ENCODE data around the gene NOTCH2.
"Not testable (repeated sequence)": the region's sequence is repeated elsewhere in the genome, so short reads cannot be mapped to it uniquely, and the experiment has no call there.

NOTCH2 gene

GRCh38 chr1:119981986-119982815 lies 87.3 kb downstream of the NOTCH2 start:
- Histone ChIP-seq H3K4me1 (ENCODE audit: control insufficient read depth, insufficient read depth, low read length) (no peaks in the 10 kb centered on the region), H3K27me3 (ENCODE audit: control insufficient read depth, insufficient read depth, low read length) (no peaks in the 10 kb centered on the region), H3K4me3 (ENCODE audit: low read depth, low read length) (no peak overlapping the region), H3K9me3 (ENCODE audit: control insufficient read depth, insufficient read depth, low read length) (no peaks in the 10 kb centered on the region), H3K36me3 (ENCODE audit: control insufficient read depth, insufficient read depth, low read length) (no peaks in the 10 kb centered on the region), H3K9ac (ENCODE audit: low read depth, low read length) (no peak overlapping the region)

- no peak overlapping the region for H3K4me3 ChIP-seq (ENCODE audit: low read depth, low read length)
- H3K9ac ChIP-seq (ENCODE audit: low read depth, low read length): no peak overlapping the region
- H3K36me3 ChIP-seq (ENCODE audit: control insufficient read depth, insufficient read depth, low read length): no peaks in the 10 kb centered on the region
- no peaks in the 10 kb centered on the region for H3K4me1 ChIP-seq (ENCODE audit: control insufficient read depth, insufficient read depth, low read length)
- H3K27me3 ChIP-seq (ENCODE audit: control insufficient read depth, insufficient read depth, low read length): no peaks in the 10 kb centered on the region
- no peaks in the 10 kb centered on the region for H3K9me3 ChIP-seq (ENCODE audit: control insufficient read depth, insufficient read depth, low read length)
These were observed 88.0 kb downstream of the NOTCH2 start for GRCh38 chr1:119981496-119981895.

DNA sequence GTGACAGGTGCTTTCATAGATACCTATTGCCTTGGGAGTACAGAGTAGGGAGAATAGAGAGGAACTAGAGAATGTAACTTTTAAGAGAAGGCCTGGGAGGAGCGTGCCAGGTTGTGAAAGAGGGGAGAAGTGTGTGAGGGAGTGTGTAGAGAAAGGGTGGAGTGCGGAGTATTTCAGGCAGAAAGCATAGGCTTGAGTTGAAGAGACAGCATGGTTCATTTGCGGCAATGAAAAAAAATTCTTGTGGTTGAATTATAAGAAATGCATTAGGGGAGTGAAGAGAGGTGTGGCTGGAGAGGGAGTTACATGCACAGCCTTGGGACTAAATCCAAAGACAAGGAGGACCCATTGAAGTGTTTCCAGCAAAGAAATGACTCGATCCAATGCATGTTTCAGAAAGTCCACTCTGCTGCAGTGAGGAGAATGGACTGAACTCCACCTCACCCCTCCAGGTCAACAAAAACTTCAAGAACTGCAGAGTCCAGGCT lies 91.4 kb downstream of the NOTCH2 start:
- Histone ChIP-seq H3K4me1 (ENCODE audit: control insufficient read depth, insufficient read depth, low read length) (no peaks in the 10 kb centered on the region), H3K9me3 (ENCODE audit: control insufficient read depth, insufficient read depth, low read length) (no peaks in the 10 kb centered on the region), H3K36me3 (ENCODE audit: control insufficient read depth, insufficient read depth, low read length) (no peaks in the 10 kb centered on the region), H3K27me3 (ENCODE audit: control insufficient read depth, insufficient read depth, low read length) (no peaks in the 10 kb centered on the region), H3K9ac (ENCODE audit: low read depth, low read length) (no peak overlapping the region), H3K4me3 (ENCODE audit: low read depth, low read length) (no peak overlapping the region)

DNA sequence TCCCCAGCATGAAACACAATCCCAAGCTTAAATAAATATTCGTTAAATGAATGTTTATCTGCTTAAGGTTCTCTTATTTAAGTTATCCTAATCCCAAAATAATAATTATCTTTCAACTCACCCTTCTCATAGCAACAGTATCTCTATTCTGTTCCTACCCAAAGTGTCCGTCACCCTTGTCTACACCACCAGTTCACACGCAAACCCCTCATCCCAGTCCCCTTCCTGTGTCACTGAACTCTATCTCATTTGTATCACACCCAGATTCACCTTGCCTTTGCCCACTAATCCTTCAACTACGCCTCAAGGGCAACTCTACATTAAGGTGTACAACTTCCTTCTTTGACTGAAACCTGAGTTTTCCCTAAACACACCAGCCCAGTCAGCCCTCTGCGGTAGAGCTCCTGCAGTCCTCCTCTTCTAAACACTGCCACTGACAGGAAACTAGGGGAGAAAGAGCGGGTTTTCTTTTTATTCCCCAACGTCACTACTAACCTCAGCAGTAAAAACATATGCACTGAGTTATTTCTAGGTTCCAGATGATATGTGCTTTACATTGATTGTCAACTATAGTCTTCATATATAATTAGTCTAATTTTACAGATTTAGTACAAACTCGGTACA lies 92.2 kb downstream of the NOTCH2 start:
- not testable (repeated sequence) for H3K27me3 ChIP-seq (ENCODE audit: control insufficient read depth, insufficient read depth, low read length); H3K9ac ChIP-seq (ENCODE audit: low read depth, low read length); H3K36me3 ChIP-seq (ENCODE audit: control insufficient read depth, insufficient read depth, low read length); H3K4me3 ChIP-seq (ENCODE audit: low read depth, low read length); H3K9me3 ChIP-seq (ENCODE audit: control insufficient read depth, insufficient read depth, low read length); H3K4me1 ChIP-seq (ENCODE audit: control insufficient read depth, insufficient read depth, low read length)

DNA sequence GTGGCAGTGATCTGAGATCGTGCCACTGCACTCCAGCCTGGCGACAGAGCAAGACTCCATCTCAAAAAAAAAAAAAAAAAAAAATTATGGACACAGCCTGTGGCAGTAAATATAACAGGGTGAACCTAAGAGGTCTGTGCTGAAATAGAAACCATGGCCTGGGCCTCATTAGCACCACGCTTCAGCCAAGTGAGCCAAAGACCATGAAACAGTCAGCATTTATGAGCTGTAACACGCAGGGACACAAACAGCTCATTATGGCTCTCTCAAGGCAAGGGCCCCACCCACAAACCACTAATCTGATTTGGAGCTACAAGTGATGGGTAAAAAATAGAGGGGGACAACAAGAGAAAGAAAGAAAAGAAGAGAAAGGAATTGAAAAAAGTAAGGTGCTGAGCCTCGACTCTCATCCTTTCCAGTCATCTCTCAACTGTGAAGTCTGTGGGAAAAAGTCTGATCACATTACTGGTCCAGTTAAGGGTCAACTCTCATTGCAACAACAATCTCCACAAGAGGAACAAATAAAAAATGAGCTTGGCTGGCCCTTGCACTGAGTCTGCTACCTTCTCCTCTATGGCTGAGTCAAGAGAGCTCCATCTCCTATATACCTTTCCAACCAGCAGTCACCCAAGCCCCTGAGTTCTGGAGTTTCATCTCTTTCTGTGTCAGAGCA lies 93.7 kb downstream of the NOTCH2 start:
- H3K9me3 ChIP-seq (ENCODE audit: control insufficient read depth, insufficient read depth, low read length); H3K4me1 ChIP-seq (ENCODE audit: control insufficient read depth, insufficient read depth, low read length); H3K27me3 ChIP-seq (ENCODE audit: control insufficient read depth, insufficient read depth, low read length); H3K36me3 ChIP-seq (ENCODE audit: control insufficient read depth, insufficient read depth, low read length); H3K9ac ChIP-seq (ENCODE audit: low read depth, low read length); H3K4me3 ChIP-seq (ENCODE audit: low read depth, low read length): not testable (repeated sequence)

GRCh38 chr1:119975006-119975405 lies 94.5 kb downstream of the NOTCH2 start:
- Histone ChIP-seq H3K27me3 (ENCODE audit: control insufficient read depth, insufficient read depth, low read length) (no peaks in the 10 kb centered on the region), H3K9me3 (ENCODE audit: control insufficient read depth, insufficient read depth, low read length) (no peaks in the 10 kb centered on the region), H3K36me3 (ENCODE audit: control insufficient read depth, insufficient read depth, low read length) (no peaks in the 10 kb centered on the region), H3K9ac (ENCODE audit: low read depth, low read length) (no peak overlapping the region), H3K4me3 (ENCODE audit: low read depth, low read length) (no peak overlapping the region), H3K4me1 (ENCODE audit: control insufficient read depth, insufficient read depth, low read length) (no peaks in the 10 kb centered on the region)

GRCh38 chr1:119974013-119974412 lies 95.4 kb downstream of the NOTCH2 start:
- H3K9me3 ChIP-seq (ENCODE audit: control insufficient read depth, insufficient read depth, low read length): no peaks in the 10 kb centered on the region
- no peaks in the 10 kb centered on the region for H3K36me3 ChIP-seq (ENCODE audit: control insufficient read depth, insufficient read depth, low read length)
- H3K27me3 ChIP-seq (ENCODE audit: control insufficient read depth, insufficient read depth, low read length): no peaks in the 10 kb centered on the region
- no peak overlapping the region for H3K9ac ChIP-seq (ENCODE audit: low read depth, low read length)
- no peak overlapping the region for H3K4me3 ChIP-seq (ENCODE audit: low read depth, low read length)
- no peaks in the 10 kb centered on the region for H3K4me1 ChIP-seq (ENCODE audit: control insufficient read depth, insufficient read depth, low read length)

GRCh38 chr1:119971710-119972570 lies 97.5 kb downstream of the NOTCH2 start:
- Histone ChIP-seq H3K4me3 (ENCODE audit: low read depth, low read length) (no peak overlapping the region), H3K27me3 (ENCODE audit: control insufficient read depth, insufficient read depth, low read length) (no peaks in the 10 kb centered on the region), H3K9me3 (ENCODE audit: control insufficient read depth, insufficient read depth, low read length) (no peaks in the 10 kb centered on the region), H3K36me3 (ENCODE audit: control insufficient read depth, insufficient read depth, low read length) (no peaks in the 10 kb centered on the region), H3K9ac (ENCODE audit: low read depth, low read length) (no peak overlapping the region), H3K4me1 (ENCODE audit: control insufficient read depth, insufficient read depth, low read length) (no peaks in the 10 kb centered on the region)

GRCh38 chr1:119968601-119969000 lies 100.9 kb downstream of the NOTCH2 start:
- H3K9me3 ChIP-seq (ENCODE audit: control insufficient read depth, insufficient read depth, low read length): no peaks in the 10 kb centered on the region
- H3K4me1 ChIP-seq (ENCODE audit: control insufficient read depth, insufficient read depth, low read length): no peaks in the 10 kb centered on the region
- H3K4me3 ChIP-seq (ENCODE audit: low read depth, low read length): no peak overlapping the region
- no peaks in the 10 kb centered on the region for H3K27me3 ChIP-seq (ENCODE audit: control insufficient read depth, insufficient read depth, low read length)
- H3K36me3 ChIP-seq (ENCODE audit: control insufficient read depth, insufficient read depth, low read length): no peaks in the 10 kb centered on the region
- H3K9ac ChIP-seq (ENCODE audit: low read depth, low read length): no peak overlapping the region

DNA sequence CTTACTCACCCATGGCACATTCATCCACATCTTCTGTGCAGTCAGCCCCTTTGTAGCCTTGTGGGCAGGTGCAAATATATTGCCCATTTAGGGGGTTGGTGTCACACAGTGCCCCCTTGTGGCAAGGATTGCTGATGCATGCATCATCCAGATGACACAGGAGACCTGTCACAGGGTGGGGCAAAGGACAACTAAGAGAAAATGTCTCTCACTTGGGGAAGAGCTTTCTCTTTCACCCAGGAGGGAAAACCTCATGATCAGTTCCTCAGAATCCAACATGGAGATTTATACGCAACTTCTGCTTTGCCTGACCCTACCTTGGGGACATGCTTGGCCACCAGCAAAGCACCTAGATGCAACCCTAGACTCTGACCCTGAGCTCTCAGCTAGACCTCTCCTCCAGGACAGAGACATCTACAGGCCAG lies 101.4 kb downstream of the NOTCH2 start:
- no peaks in the 10 kb centered on the region for H3K27me3 ChIP-seq (ENCODE audit: control insufficient read depth, insufficient read depth, low read length)
- no peak overlapping the region for H3K4me3 ChIP-seq (ENCODE audit: low read depth, low read length)
- no peak overlapping the region for H3K9ac ChIP-seq (ENCODE audit: low read depth, low read length)
- H3K4me1 ChIP-seq (ENCODE audit: control insufficient read depth, insufficient read depth, low read length): no peaks in the 10 kb centered on the region
- H3K9me3 ChIP-seq (ENCODE audit: control insufficient read depth, insufficient read depth, low read length): no peaks in the 10 kb centered on the region
- H3K36me3 ChIP-seq (ENCODE audit: control insufficient read depth, insufficient read depth, low read length): no peaks in the 10 kb centered on the region

GRCh38 chr1:119966681-119967080 lies 102.8 kb downstream of the NOTCH2 start:
- Histone ChIP-seq H3K27me3 (ENCODE audit: control insufficient read depth, insufficient read depth, low read length) (no peaks in the 10 kb centered on the region), H3K9me3 (ENCODE audit: control insufficient read depth, insufficient read depth, low read length) (no peaks in the 10 kb centered on the region), H3K4me1 (ENCODE audit: control insufficient read depth, insufficient read depth, low read length) (no peaks in the 10 kb centered on the region), H3K9ac (ENCODE audit: low read depth, low read length) (no peak overlapping the region), H3K36me3 (ENCODE audit: control insufficient read depth, insufficient read depth, low read length) (no peaks in the 10 kb centered on the region), H3K4me3 (ENCODE audit: low read depth, low read length) (no peak overlapping the region)

Data from iPS-15b (cell line).